Skeletal muscle satellite cell (primary cell): ENCODE measurements around the gene CDK11B.
"Not testable (repeated sequence)": the region's sequence is repeated elsewhere in the genome, so short reads cannot be mapped to it uniquely, and the experiment has no call there.

Experiments used
- H3K27me3 ChIP-seq: 2 replicates; pipeline ENCODE4 v1.7.0; 2013; ENCODE audit warnings: low read length; ENCODE audit not compliant: control insufficient read depth, insufficient read depth
- H3K36me3 ChIP-seq: 2 replicates; pipeline ENCODE4 v1.7.0; 2013; ENCODE audit warnings: mild to moderate bottlenecking, control low read depth, low read length; ENCODE audit not compliant: insufficient read depth
- H3K4me1 ChIP-seq: 2 replicates; pipeline ENCODE4 v1.7.0; 2013; ENCODE audit warnings: low read length; ENCODE audit not compliant: control insufficient read depth, insufficient read depth
- H3K4me2 ChIP-seq: 2 replicates; pipeline ENCODE4 v1.7.0; 2013; ENCODE audit warnings: mild to moderate bottlenecking, low read length
- H3K4me3 ChIP-seq: 2 replicates; pipeline ENCODE4 v1.7.0; 2013; ENCODE audit warnings: low read length
- H3K9ac ChIP-seq: 2 replicates; pipeline ENCODE4 v1.7.0; 2013; ENCODE audit warnings: mild to moderate bottlenecking, low read depth, low read length, moderate library complexity
- H3K9me3 ChIP-seq: replicated peaks from 2 replicates; pipeline ENCODE4 v1.7.0; 2013; ENCODE audit warnings: mild to moderate bottlenecking, control low read depth, low read length

The CDK11B gene

DNA sequence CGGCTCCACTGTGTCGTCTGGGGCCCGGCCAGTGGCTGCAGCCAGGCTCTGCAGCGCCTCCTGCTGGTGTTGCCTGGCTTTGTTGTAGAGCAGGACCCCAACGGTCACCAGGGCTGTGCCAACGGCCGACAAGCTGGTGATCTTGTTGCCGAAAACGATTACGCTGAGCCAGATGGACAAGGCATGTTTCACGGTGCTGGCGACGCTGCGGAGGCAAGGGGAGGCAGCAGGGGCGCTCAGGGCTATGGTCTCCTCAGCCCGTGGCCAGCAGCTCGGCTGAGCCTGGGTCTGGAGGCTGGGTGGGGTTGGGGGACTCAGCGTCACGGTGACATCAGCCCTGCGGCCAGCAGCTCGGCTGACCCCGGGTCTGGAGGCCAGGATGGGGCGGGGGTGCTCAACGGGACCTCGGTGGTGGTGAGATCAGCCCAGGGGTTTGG lies 7.0 kb upstream of the CDK11B start:
- Histone ChIP-seq H3K4me1 (peaks cover 9% of the 10 kb centered on the region), H3K9me3 (no peaks in the 10 kb centered on the region), H3K36me3 (peaks cover 21% of the 10 kb centered on the region), H3K4me3 (no peak overlapping the region), H3K4me2 (no peak overlapping the region), H3K27me3 (no peaks in the 10 kb centered on the region), H3K9ac (no peak overlapping the region)

DNA sequence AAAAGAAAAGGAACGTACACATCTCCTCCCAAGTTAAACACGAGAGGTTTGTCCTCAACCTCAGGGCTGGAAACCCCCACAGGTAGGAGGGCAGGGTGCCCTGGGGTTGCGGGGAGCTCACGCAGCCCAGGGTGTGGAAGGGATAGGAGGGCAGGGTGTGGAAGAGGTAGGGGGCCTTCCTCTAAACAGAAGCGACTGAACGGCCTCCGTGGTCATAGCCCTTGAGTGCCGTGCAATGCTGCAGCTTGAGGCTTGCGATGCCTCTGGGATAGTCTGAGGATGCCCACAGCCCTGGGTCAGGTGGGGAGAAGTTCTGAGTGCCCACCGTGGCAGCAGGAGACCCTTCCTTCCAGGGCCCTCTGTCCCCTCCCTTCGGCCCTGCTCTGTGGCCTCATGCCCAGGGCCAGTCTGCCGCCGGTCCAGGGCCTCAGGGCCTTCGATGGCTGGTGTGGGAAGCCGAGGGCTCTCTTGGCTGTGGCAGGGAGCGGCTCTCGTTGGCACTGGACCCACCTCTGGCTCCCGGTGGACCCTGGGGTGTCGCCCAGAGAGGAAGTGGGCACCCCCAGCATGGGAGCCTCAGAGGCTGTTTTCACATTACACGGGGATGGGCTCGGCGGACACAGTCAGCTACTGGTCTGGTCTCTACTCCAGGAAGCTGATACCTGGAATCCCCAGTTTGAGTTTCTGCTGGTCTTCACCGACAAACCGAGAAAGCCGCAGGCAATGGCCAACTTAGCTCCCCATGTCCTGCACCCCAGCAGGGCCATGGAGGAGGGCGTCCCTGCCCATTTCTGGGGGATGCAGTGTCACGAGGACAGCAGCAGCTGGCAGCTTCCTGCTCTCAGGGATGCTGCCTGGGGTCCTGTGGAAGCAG lies 6.4 kb upstream of the CDK11B start:
- peaks cover 9% of the 10 kb centered on the region for H3K4me1 ChIP-seq
- H3K9me3 ChIP-seq: no peaks in the 10 kb centered on the region
- H3K4me3 ChIP-seq: no peak overlapping the region
- no peaks in the 10 kb centered on the region for H3K27me3 ChIP-seq
- H3K36me3 ChIP-seq: peaks cover 20% of the 10 kb centered on the region
- H3K4me2 ChIP-seq: no peak overlapping the region
- no peak overlapping the region for H3K9ac ChIP-seq

DNA sequence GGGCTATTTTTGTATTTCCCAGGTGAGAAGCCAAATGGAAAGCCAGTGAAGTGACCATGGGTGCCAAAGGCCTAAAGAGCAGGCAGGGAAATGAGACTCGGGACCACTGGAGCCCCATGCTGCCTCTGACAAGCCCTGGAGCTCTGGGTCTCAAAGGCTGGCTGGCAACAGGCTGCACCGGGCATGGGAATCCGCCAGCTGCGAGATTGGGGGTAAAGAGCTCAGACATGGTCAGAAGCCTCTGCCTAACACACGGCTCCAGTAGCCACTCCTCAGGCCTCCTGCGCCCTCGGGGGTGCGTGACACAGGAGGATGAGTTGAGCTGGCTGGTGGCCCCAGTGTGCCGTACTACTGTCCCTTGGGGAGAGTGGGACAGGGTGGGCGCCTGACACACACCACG lies 5.5 kb upstream of the CDK11B start:
- H3K4me3 ChIP-seq, H3K9me3 ChIP-seq, H3K4me1 ChIP-seq, H3K9ac ChIP-seq, H3K4me2 ChIP-seq, H3K27me3 ChIP-seq: not testable (repeated sequence)
- H3K36me3 ChIP-seq: peaks cover 13% of the 10 kb centered on the region

DNA sequence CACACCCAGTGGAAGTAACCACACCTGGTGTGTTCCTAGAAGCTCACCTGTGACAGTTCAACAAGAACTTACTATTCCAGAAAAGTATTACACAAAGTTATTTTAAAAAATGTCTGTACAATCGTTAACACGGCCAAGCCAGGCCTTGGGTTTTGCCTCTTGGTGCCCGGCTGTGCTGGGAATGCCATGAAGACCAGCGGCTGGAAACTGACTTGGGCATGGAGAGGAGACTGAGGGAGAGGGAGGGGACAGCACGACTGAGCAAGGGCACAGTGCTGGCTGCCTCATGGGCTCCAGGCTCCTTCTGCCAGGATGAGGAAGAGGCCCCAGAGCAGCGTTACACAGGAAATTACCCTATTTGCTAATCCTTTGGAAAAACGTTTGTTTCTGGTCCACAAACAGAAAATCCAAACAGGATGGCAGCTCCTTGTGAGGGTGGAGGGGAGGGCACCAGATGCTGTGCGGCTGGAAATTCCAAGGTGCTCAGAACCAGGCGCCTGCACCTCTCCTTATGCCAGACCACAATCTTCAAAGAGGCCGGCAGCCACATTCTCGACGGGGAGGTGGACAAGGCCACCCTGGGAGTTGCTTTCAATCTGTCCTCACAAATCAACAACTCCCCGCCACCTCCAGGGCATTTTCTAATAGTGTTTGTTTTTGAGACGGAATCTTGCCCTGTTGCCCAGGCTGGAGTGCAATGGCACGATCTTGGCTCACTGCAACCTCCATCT lies 4.2 kb upstream of the CDK11B start:
- not testable (repeated sequence) for H3K27me3 ChIP-seq, H3K9me3 ChIP-seq, H3K9ac ChIP-seq, H3K4me3 ChIP-seq, H3K4me1 ChIP-seq
- H3K36me3 ChIP-seq: peaks cover 13% of the 10 kb centered on the region
- H3K4me2 ChIP-seq: peak overlapping the region; percentile 39

DNA sequence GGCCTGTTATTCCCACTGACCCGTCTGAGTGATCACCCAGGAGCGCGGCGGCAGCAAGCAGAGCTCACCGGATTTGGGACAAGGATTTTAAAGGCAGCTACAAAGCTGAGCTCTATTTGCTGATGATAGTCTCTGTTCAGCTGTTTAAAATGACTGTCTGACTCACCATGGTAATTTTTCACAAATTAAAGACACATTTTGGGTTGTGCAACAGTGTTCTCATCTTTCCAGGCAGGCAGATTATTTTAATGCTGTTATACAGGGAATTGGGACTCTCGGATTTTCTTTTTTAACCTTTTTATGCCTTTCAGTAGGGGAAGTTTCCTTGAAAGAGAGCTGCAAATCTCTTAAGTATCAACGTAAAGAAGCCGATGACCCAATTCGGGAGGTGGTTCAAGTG lies 3.6 kb upstream of the CDK11B start:
- Histone ChIP-seq H3K36me3 (peaks cover 13% of the 10 kb centered on the region), H3K4me2 (peak overlapping the region; percentile 39)
- H3K27me3 ChIP-seq: not testable (repeated sequence)

DNA sequence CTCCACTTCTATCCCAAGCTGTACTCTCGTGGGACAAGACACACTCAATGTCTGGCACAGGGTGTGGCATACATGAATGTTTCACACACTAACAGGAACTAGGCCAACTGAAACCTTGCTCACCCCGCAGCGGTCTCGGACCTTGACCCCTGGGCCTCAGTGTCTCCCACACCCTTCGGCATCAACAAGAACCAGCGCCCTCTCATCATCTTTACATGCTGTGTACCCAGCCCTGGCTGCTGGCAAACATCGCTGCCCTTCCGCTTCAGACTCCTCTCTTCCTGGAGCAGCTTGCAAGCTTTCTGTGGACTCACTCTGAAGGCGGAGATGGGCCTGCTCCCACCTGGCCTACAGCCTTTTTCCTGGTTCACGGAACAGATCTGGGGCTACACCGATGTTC lies 10.5 kb downstream of the CDK11B start:
- not testable (repeated sequence) for H3K4me1 ChIP-seq, H3K4me2 ChIP-seq, H3K27me3 ChIP-seq, H3K9me3 ChIP-seq, H3K4me3 ChIP-seq, H3K9ac ChIP-seq
- H3K36me3 ChIP-seq: peaks cover 20% of the 10 kb centered on the region

More for the DNA sequence above, 3.6 kb upstream of the CDK11B start:
- not testable (repeated sequence) for H3K4me3 ChIP-seq, H3K9me3 ChIP-seq, H3K9ac ChIP-seq, H3K4me1 ChIP-seq

DNA sequence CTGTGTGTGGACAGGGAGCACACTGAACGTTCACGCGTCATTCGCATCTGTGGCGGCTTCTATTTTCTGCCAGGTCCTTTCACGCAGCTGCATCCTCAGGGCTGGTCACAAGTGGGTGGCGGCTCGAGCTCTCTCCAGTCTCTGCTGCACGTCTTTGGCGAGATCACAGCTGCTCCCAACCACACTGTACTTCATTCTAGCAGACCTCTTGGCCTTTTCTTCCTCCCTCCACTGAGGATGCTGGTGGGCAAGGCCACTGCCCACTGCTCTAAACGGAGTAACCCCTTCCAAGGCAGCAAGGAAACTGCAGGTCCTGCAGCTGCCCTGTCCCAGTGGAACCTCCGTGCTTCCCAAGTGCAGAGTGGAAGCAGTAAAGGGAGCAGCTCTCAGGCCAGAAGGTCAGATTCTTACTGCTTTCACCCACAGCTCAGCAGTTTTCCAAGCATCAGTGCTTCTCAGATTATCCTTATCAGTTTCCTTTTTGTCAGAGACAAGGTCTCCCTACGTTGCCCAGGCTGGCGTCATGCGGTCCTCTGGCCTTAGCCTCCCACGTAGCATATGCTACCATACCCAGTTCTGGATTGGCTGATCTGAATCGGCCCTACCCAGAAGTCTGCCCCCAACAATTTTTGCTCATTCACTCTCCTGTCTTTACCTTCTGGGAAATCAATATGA lies 11.1 kb downstream of the CDK11B start:
- peaks cover 20% of the 10 kb centered on the region for H3K36me3 ChIP-seq

DNA sequence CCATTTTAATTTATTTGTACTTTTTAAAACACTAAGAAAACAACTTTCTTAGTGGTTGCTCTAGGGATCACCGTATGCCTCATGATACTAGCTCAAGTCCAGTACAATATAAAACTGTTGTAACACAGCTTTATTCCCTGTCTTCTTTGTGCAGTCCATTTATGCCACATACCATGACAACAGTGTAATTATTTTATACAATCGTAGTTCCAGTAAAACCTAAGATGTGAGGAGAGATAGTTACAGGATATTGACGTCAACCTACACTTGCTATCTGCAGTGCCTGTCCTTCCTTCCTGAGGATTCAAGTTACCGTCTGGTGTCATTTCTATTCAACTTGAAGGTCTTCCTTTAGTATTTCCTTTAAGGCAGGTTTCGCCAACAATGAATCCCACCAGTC lies 12.5 kb downstream of the CDK11B start:
- not testable (repeated sequence) for H3K9ac ChIP-seq, H3K4me3 ChIP-seq, H3K9me3 ChIP-seq, H3K36me3 ChIP-seq, H3K4me2 ChIP-seq, H3K4me1 ChIP-seq, H3K27me3 ChIP-seq

More for the DNA sequence above, 11.1 kb downstream of the CDK11B start:
- not testable (repeated sequence) for H3K9ac ChIP-seq, H3K9me3 ChIP-seq, H3K27me3 ChIP-seq, H3K4me3 ChIP-seq, H3K4me1 ChIP-seq, H3K4me2 ChIP-seq

DNA sequence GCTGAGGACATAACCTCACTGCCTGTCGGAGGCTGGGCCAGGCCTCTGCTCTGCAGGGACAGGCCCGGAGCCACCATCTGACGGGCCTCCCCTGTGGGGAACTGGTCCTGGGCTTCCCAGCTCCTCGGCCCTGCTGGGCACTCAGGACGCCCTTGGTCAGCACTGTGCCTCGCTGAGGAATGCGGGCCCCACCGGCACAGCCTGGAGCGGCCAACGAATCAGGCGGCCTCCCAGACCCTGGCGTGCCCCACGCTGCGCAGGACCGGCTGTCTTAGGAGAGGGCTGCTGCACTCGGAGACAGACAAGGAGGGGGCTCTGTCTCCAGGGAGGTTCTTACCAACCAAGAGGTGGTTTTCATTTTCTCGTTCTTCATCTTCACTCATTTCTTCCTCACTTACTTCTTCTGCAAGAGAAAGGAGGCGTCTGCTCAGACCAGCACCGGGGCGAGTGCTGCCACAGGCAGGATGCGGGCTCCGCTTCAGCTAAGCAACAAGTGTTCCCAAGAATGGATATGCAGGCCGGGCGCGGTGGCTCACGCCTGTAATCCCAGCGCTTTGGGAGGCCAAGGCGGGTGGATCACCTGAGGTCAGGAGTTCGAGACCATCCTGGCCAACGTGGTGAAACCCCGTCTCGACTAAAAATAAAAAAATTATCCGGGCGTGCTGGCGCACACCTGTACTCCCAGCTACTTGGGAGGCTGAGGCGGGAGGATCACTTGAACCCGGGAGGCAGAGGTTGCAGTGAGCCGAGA lies 17.9 kb downstream of the CDK11B start:
- H3K9ac ChIP-seq: not testable (repeated sequence)

DNA sequence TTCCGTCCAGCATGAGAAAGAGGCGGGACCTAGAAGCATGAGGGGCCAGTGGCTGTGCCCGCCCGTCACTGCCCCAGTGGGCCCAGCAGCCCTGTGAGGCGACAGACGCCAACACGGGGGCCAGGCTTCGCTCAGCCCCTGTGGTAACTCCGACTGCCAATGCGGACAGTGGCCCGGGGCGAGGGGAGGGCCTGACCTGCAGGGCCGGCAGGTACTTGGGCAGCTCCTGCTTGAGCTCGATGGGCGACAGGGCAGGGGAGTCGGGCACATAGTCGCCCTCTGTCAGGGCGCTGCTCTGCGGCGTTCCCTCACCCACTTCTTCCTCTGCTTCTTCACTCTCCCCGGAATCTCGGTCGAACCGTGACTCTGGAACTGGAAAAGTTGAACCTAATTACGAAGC lies 18.7 kb downstream of the CDK11B start:
- H3K4me2 ChIP-seq, H3K4me1 ChIP-seq, H3K4me3 ChIP-seq, H3K9me3 ChIP-seq, H3K9ac ChIP-seq, H3K27me3 ChIP-seq, H3K36me3 ChIP-seq: not testable (repeated sequence)

More for the DNA sequence above, 17.9 kb downstream of the CDK11B start:
- not testable (repeated sequence) for H3K4me2 ChIP-seq, H3K27me3 ChIP-seq, H3K4me3 ChIP-seq, H3K4me1 ChIP-seq, H3K9me3 ChIP-seq, H3K36me3 ChIP-seq

DNA sequence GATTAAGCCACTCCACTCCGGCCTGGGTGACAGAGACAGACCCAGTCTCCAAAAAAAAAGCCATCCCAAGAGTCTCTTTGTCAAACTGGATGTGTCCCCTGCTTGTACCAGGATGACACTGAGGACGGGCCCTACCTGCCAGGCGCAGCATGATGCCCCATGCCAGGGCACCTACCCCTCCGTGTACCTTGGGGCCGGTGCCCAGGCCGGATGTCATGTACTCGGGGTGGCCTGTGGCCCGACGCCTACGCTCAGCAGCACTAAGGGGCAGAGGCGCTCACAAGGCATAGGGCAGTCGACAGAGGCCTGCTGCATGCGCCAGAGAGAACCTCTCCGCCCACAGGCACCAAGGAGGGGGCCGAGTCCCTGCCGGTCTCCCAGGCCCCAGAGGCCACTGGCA lies 19.4 kb downstream of the CDK11B start:
- H3K4me3 ChIP-seq, H3K4me2 ChIP-seq, H3K9me3 ChIP-seq, H3K4me1 ChIP-seq, H3K36me3 ChIP-seq, H3K9ac ChIP-seq, H3K27me3 ChIP-seq: not testable (repeated sequence)
